ENCODE results near the gene MRPS22. TPM values are rescaled to one million over a fixed set of nuclear protein-coding genes. Genes with fewer than 3 reads are reported as not detected.

The MRPS22 gene
- total RNA-seq, 2 donors from 2014 or later: 40.9 to 46.6 TPM

- Mint-ChIP-seq H3K36me3 (no peaks in the 10 kb centered on the region), H3K4me1 (ENCODE audit: low read depth in 2 of 2) (peaks cover 8 to 9% of the 10 kb centered on the region in 2 donors), H3K27ac (no peak overlapping the region), H3K9me3 (no peaks in the 10 kb centered on the region), H3K4me3 (no peak overlapping the region), H3K27me3 (peaks cover 6 to 9% of the 10 kb centered on the region in 2 donors)
- ATAC-seq (no peak), DNase-seq (ENCODE audit: low spot score) (no peak)
These were observed 37.7 kb upstream of the MRPS22 start for GRCh38 chr3:139306078-139306477.

- no peaks in the 10 kb centered on the region for H3K9me3 Mint-ChIP-seq
- ATAC-seq (no peak), DNase-seq (ENCODE audit: low spot score) (no peak)
- H3K4me3 Mint-ChIP-seq: no peak overlapping the region
- H3K27me3 Mint-ChIP-seq: peaks cover 6 to 9% of the 10 kb centered on the region in 2 donors
- H3K4me1 Mint-ChIP-seq (ENCODE audit: low read depth in 2 of 2): peaks cover 8% of the 10 kb centered on the region in 2 donors
- no peak overlapping the region for H3K27ac Mint-ChIP-seq
- no peaks in the 10 kb centered on the region for H3K36me3 Mint-ChIP-seq
These were observed 36.7 kb upstream of the MRPS22 start for GRCh38 chr3:139307072-139307491.

GRCh38 chr3:139307601-139308555, 35.9 kb upstream of the MRPS22 start:
- no peak overlapping the region for H3K27ac Mint-ChIP-seq
- no peak overlapping the region for H3K4me3 Mint-ChIP-seq
- no peaks in the 10 kb centered on the region for H3K4me1 Mint-ChIP-seq (ENCODE audit: low read depth in 2 of 2)
- no peaks in the 10 kb centered on the region for H3K36me3 Mint-ChIP-seq
- DNase-seq (ENCODE audit: low spot score) (no peak), ATAC-seq (peak in 1 of 2 donors; percentile 46)
- no peaks in the 10 kb centered on the region for H3K9me3 Mint-ChIP-seq
- peaks cover 0 to 14% of the 10 kb centered on the region in 2 donors for H3K27me3 Mint-ChIP-seq

GRCh38 chr3:139308560-139308959, 35.3 kb upstream of the MRPS22 start:
- no peak overlapping the region for H3K27ac Mint-ChIP-seq
- ATAC-seq (no peak), DNase-seq (ENCODE audit: low spot score) (no peak)
- H3K4me3 Mint-ChIP-seq: no peak overlapping the region
- no peaks in the 10 kb centered on the region for H3K9me3 Mint-ChIP-seq
- H3K36me3 Mint-ChIP-seq: no peaks in the 10 kb centered on the region
- H3K4me1 Mint-ChIP-seq (ENCODE audit: low read depth in 2 of 2): no peaks in the 10 kb centered on the region
- peaks cover 3 to 21% of the 10 kb centered on the region in 2 donors for H3K27me3 Mint-ChIP-seq

GRCh38 chr3:139309061-139309591, 34.7 kb upstream of the MRPS22 start:
- no peak for DNase-seq (ENCODE audit: low spot score)
- no peak overlapping the region for H3K4me3 Mint-ChIP-seq
- H3K36me3 Mint-ChIP-seq: no peaks in the 10 kb centered on the region

GRCh38 chr3:139309880-139310279, 33.9 kb upstream of the MRPS22 start:
- H3K27ac Mint-ChIP-seq: no peak overlapping the region
- H3K4me1 Mint-ChIP-seq (ENCODE audit: low read depth in 2 of 2): no peaks in the 10 kb centered on the region
- ATAC-seq (no peak), DNase-seq (ENCODE audit: low spot score) (no peak)
- no peaks in the 10 kb centered on the region for H3K36me3 Mint-ChIP-seq
- no peaks in the 10 kb centered on the region for H3K9me3 Mint-ChIP-seq
- peaks cover 9 to 24% of the 10 kb centered on the region in 2 donors for H3K27me3 Mint-ChIP-seq
- no peak overlapping the region for H3K4me3 Mint-ChIP-seq

More at GRCh38 chr3:139309061-139309591, 34.7 kb upstream of the MRPS22 start:
- peaks cover 6 to 24% of the 10 kb centered on the region in 2 donors for H3K27me3 Mint-ChIP-seq
- ATAC-seq: no peak
- H3K4me1 Mint-ChIP-seq (ENCODE audit: low read depth in 2 of 2): no peaks in the 10 kb centered on the region
- no peak overlapping the region for H3K27ac Mint-ChIP-seq
- no peaks in the 10 kb centered on the region for H3K9me3 Mint-ChIP-seq

GRCh38 chr3:139310474-139310933, 33.3 kb upstream of the MRPS22 start:
- Mint-ChIP-seq H3K27me3 (peaks cover 10 to 27% of the 10 kb centered on the region in 2 donors), H3K9me3 (no peaks in the 10 kb centered on the region), H3K4me3 (no peak overlapping the region), H3K36me3 (no peaks in the 10 kb centered on the region), H3K27ac (no peak overlapping the region), H3K4me1 (ENCODE audit: low read depth in 2 of 2) (no peaks in the 10 kb centered on the region)
- DNase-seq (ENCODE audit: low spot score): no peak
- no peak for ATAC-seq

GRCh38 chr3:139311557-139311956, 32.3 kb upstream of the MRPS22 start:
- no peak for ATAC-seq
- H3K27me3 Mint-ChIP-seq: peaks cover 18 to 37% of the 10 kb centered on the region in 2 donors
- no peak overlapping the region for H3K4me3 Mint-ChIP-seq
- no peaks in the 10 kb centered on the region for H3K36me3 Mint-ChIP-seq
- DNase-seq (ENCODE audit: low spot score): no peak
- H3K27ac Mint-ChIP-seq: no peak overlapping the region
- no peaks in the 10 kb centered on the region for H3K4me1 Mint-ChIP-seq (ENCODE audit: low read depth in 2 of 2)
- H3K9me3 Mint-ChIP-seq: no peaks in the 10 kb centered on the region

- no peaks in the 10 kb centered on the region for H3K36me3 Mint-ChIP-seq
- H3K4me1 Mint-ChIP-seq (ENCODE audit: low read depth in 2 of 2): no peaks in the 10 kb centered on the region
- H3K27me3 Mint-ChIP-seq: peaks cover 20 to 39% of the 10 kb centered on the region in 2 donors
- ATAC-seq: no peak
- no peak overlapping the region for H3K4me3 Mint-ChIP-seq
- no peak overlapping the region for H3K27ac Mint-ChIP-seq
- no peak for DNase-seq (ENCODE audit: low spot score)
- no peaks in the 10 kb centered on the region for H3K9me3 Mint-ChIP-seq
These were observed 31.4 kb upstream of the MRPS22 start for GRCh38 chr3:139312416-139312815.

- Mint-ChIP-seq H3K9me3 (no peaks in the 10 kb centered on the region), H3K27ac (no peak overlapping the region), H3K27me3 (peaks cover 20 to 33% of the 10 kb centered on the region in 2 donors), H3K36me3 (no peaks in the 10 kb centered on the region), H3K4me3 (no peak overlapping the region), H3K4me1 (ENCODE audit: low read depth in 2 of 2) (no peaks in the 10 kb centered on the region)
- ATAC-seq (no peak), DNase-seq (ENCODE audit: low spot score) (no peak)
These were observed 30.9 kb upstream of the MRPS22 start for GRCh38 chr3:139312959-139313358.

GRCh38 chr3:139313921-139314320, 29.9 kb upstream of the MRPS22 start:
- no peaks in the 10 kb centered on the region for H3K4me1 Mint-ChIP-seq (ENCODE audit: low read depth in 2 of 2)
- peak in 1 of 2 donors; percentile 7 for ATAC-seq

GRCh38 chr3:139317215-139317614, 26.6 kb upstream of the MRPS22 start:
- Mint-ChIP-seq H3K27ac (no peak overlapping the region), H3K36me3 (no peaks in the 10 kb centered on the region), H3K27me3 (peaks cover 30 to 39% of the 10 kb centered on the region in 2 donors), H3K9me3 (no peaks in the 10 kb centered on the region), H3K4me1 (ENCODE audit: low read depth in 2 of 2) (no peaks in the 10 kb centered on the region), H3K4me3 (no peak overlapping the region)
- DNase-seq (ENCODE audit: low spot score): peak; percentile 28
- no peak for ATAC-seq

More at GRCh38 chr3:139313921-139314320, 29.9 kb upstream of the MRPS22 start:
- no peak overlapping the region for H3K4me3 Mint-ChIP-seq
- no peaks in the 10 kb centered on the region for H3K9me3 Mint-ChIP-seq
- DNase-seq (ENCODE audit: low spot score): no peak
- H3K27ac Mint-ChIP-seq: no peak overlapping the region
- H3K36me3 Mint-ChIP-seq: no peaks in the 10 kb centered on the region
- H3K27me3 Mint-ChIP-seq: peaks cover 25 to 31% of the 10 kb centered on the region in 2 donors

- Mint-ChIP-seq H3K27ac (no peak overlapping the region), H3K36me3 (no peaks in the 10 kb centered on the region), H3K27me3 (peaks cover 30 to 36% of the 10 kb centered on the region in 2 donors), H3K9me3 (no peaks in the 10 kb centered on the region), H3K4me3 (no peak overlapping the region), H3K4me1 (ENCODE audit: low read depth in 2 of 2) (no peaks in the 10 kb centered on the region)
- ATAC-seq (no peak), DNase-seq (ENCODE audit: low spot score) (peak; percentile 32)
These were observed 26.0 kb upstream of the MRPS22 start for GRCh38 chr3:139317660-139318430.

Measured in natural killer cell treated with Interleukin-12 subunit alpha and Interleukin-12 subunit beta and Interleukin-15 and Interleukin-18, amount 100 ng/mL, for 72 hours (primary cell).